ENCODE data around the gene TECPR1.
"Not testable (repeated sequence)": the region's sequence is repeated elsewhere in the genome, so short reads cannot be mapped to it uniquely, and the experiment has no call there.

TECPR1 gene

GRCh38 chr7:98223898-98224700, 27.9 kb downstream of the TECPR1 start:
- no peak for DNase-seq

DNA sequence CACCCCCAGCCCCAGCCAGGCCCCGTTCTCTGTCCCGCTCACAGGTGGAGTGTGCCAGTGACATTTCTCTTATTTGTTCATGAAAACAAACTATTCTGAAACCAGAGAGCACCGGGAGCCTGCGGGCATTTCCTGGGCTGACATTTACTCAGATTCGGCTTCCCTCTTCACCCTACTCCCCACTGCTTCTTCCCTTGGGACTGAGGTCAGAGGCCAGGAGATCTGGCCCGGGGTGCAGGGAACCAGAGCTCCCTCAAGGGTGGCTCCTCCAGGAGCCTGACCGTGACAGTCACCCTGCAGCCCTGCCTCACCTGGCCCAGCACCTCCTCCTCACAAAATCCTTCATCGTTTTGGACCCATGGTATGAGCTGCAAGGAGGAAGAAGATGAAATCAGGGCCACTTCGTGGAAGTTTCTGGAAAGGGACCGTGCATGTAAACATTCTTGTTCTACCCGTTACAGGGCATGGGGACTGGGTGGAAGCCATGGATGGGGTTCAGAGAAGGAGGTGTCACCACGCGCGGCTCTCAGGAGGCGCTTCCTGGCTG, 28.6 kb downstream of the TECPR1 start:
- DNase-seq, result no peak

DNA sequence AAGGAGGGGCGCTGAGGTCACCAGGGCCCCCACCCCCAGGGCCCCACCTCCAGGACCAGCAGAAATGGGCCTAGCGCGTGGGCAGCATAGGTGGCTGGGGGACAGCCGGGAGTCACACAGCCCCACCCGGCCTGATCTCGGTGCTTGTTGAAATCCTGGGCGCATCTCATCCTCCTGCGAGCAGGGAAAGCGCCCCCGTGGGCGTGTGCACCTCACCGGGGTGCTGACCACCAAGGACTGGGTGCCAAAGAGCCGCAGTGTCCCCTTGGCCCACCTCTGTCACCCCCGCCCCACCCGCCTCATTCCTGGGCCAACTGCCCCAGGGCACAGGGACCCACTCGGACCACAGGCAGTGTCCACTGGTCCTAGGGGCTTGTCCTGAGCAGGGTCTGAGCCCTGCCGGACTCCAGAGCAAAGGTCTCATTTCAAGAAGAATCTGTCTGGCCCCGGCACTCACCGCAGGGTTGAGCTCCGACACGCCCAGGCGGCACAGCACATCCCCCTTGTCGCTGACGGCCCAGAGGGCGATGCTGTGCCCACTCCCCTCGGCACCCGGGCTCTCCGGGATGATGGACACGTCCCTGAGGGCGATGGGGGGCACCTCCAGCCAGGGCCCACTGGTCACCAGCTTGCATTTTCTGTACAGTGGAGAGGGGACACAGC, 29.4 kb downstream of the TECPR1 start:
- DNase-seq, result no peak

GRCh38 chr7:98221611-98222532, 30.2 kb downstream of the TECPR1 start:
- DNase-seq, result no peak

- DNase-seq, result not testable (repeated sequence)
Measured at GRCh38 chr7:98219382-98219781, 32.6 kb downstream of the TECPR1 start.

DNA sequence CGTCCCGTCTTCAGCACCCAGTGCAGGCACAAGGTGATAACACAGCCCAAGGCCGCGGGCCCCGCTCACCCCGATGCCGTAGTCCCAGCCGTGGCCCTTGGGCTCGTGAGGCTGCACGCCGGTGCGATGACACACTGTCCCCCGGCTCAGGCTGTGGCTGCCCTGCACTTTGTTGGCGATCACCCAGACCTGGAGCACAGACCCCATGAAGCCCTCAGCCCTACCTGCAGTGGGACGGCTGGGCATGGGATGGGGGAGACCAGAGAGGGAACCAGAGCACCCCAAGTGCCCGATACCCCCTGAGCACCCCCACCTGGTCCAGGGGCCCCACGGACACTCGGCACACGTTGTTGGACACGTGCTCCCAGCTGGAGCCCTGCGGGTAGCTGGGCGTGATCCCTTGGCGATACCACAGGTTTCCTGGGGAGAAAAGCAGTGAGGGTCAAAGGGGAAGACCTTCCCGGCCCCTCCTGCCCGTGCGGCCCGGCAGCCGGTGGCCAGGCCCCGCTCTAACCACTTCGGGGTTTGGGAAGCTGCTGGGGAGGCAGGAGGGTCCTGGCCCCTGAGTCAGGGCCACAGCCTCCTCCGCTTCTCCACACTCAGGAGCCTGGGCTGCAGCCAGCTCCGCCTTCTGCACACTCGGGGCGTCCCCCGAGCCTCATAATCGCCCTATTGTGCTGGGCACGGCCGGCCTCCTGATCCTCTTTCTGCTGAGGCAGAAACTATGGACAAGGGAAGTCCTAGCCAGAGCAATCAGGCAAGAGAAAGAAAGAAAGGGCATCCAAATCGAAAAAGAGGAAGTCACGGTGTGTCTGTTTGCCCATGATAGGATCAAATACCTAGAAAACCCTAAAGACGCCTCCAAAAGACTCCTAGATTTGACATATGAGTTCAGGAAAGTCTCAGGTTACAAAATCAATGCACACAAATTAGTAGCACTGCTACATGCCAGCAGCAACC, 34.1 kb downstream of the TECPR1 start:
- peak; percentile 14 for DNase-seq

- DNase-seq, result no peak
Measured at GRCh38 chr7:98216941-98217622, 35.0 kb downstream of the TECPR1 start.

DNA sequence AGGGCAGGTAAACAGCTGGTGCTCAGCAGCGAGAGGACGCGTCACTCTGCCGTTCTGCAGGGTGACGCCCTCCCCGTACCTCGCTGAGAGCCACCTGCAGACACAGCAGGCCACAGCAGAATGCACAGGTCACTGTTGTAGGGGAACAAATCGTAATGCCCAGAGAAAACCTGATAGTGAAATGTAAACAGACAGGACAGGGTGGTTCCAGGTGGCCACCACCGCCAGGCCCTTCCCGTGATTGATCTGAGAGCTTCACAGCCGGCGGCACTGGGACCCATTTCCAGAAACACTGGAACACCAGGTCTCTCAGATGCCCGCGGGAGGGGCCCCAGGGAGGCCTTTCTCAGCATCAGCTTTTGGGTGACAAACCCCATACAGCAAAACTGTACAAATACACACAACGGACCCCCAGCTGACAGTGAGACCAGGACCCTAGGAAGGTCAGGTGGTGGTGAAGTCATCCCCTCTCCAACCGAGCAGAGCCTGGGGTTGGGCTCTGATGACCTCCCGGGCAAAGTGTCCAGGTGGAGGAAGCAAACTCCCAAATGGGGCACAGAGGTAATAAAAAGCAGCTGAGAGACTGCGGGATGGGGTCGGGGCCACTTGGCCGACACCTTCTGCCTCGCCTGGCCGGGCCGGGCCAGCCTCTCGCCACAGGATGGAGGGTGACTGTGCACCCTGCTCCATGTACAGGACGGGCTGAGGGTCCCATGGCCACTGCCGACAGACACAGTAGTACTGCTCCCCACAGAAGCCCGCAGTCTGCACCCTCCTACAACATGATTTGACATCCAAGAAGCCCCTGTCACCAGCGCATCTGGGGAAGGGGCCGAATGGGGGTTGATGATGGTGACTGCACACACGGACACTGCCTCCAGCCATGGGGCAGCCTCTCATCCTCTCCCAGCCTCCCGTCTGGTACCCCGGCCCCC, 36.2 kb downstream of the TECPR1 start:
- DNase-seq, result no peak

GRCh38 chr7:98214811-98215321, 37.2 kb downstream of the TECPR1 start:
- DNase-seq, result no peak

GRCh38 chr7:98213888-98214810, 37.9 kb downstream of the TECPR1 start:
- DNase-seq, result no peak

DNA sequence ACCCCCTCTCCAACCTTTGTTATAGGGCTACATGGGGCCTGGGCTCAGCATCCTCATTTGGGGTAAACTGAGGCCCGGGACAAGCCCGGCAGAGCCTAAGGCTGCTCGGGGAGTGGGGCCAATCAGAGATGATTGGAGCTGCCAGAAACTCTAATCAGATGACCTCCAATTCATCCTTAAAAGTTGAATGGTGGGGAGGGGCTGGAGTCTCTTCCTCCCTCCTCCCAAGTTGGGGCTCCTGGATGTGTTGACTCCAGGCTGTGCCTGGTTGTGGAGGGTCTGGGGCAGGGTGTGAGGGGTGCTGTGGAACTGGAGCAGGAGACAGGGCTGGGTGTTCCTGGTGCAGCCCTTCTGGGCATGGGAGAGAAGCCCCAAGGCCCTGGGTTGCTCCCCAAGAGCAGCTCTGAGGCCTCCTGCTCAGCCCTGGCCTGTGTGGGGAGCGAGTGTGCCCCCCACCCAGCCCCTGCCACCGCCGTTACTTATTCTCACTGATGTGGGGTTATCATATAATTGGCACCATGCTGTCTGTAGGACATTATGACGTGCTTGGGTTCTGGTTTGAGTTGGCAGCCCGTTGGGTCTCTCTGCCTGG, 38.6 kb downstream of the TECPR1 start:
- no peak for DNase-seq

GRCh38 chr7:98212532-98213041, 39.4 kb downstream of the TECPR1 start:
- DNase-seq, result no peak

DNA sequence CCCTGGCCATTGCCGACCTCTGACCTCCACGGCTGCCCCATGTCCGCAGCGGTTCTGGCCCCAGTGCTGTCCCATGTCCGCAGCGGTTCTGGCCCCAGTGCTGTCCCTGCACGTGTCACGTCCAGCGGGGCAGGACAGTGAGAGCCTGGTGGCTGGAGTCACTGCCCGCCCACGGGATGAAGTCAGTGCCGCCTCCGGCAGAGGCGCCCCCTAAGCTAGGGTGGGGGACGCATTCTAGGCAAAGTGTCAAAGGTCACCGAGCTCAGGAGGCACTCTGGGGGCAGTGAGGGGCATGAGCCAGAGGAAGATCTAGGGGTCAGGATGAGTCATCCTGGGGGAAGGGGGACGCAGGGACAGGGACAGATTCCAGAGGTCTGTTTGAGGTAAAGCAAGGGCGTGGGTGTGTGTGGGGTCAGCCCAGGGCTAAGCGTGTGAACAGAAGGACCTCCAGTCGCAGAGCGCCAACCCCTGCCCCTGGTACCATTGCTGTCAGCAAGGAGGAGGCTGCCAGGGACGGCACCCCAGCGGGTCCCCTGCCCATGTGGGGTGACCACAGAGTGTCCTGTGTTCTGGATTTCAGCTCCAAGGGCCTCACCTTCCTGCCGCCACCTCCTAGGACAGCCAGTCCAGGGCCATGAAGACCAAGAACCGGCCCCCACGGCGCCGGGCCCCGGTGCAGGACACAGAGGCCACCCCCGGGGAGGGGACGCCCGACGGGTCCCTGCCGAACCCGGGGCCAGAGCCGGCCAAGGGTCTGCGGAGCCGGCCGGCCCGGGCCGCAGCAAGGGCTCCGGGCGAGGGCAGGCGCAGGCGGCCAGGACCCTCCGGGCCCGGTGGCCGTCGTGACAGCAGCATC, 40.1 kb downstream of the TECPR1 start:
- DNase-seq, result no peak

DNA sequence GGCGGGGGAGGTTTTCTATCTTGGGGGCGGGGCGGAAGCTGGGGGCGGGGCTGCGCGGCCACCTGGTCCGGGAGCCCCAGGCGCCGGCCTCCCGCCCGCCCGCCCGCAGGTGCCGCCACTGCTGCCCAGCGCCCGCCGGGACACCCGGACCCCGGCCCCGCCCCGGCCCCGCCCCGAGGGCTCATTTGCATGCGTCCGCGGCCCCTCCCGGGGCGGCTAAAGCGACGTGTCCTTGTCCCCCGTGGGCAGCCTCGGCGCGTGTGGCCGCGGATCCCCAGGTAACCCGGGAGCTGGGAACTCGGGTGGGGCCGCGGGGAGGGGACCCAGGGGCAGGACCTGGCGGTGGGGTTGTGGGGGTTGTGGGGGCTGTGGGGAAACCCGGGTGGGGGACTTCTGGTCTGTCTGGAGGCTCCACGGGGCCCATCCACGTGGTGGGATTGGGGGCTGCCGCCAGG, 40.8 kb downstream of the TECPR1 start, which contains the start of gene BHLHA15:
Gene BHLHA15 (plus strand): TSS at position 219 of the 455 bp plus-strand sequence. CDS start 871 bp downstream, outside the sequence.
- DNase-seq, result no peak

- DNase-seq, result no peak
Measured at GRCh38 chr7:98210513-98211220, 41.4 kb downstream of the TECPR1 start.
